Uterus (tissue), 2 donors: ENCODE results near the gene LRRC39.

Experiments used
- POLR2A ChIP-seq, 2 donors: fragments of 450-650 bp; IDR thresholded peaks; one replicate each; pipeline ENCODE4 v1.6.1; 2016; ENCODE audit warnings: antibody characterized with exemption in 2 of 2, mild to moderate bottlenecking in 1 of 2, moderate library complexity in 1 of 2
- TF ChIP-seq, protein P1 (sequence below), 4 experiments: fragments of 200-600 bp in 2 of 4; fragments of 450-650 bp in 2 of 4; sonication (generic) in 2 of 4; IDR thresholded peaks; one replicate each; pipeline ENCODE4 v1.5.1; 2016 to 2019; ENCODE audit warnings: antibody characterized with exemption in 4 of 4, mild to moderate bottlenecking in 2 of 4, moderate library complexity in 1 of 4

DNA sequence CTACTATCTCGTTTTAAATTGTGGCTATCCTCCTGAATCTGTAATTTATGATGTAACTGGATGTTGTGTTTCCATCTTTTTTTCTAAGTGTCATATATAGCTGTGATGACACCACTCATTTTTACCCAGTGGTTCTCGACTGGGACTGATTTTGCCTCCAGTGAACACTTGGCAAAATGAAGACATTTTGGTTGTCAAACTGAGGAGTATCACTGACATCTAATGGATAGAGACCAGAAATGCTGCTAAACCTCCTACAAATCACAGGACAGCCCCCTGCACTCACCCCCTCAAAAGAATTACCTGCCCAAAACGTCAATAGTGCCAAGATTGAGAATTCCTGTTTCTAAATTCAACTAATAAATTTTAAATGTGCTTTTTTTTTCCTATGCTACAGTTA is 43.2 kb downstream of the LRRC39 start:
- TF ChIP-seq, protein P1, sequence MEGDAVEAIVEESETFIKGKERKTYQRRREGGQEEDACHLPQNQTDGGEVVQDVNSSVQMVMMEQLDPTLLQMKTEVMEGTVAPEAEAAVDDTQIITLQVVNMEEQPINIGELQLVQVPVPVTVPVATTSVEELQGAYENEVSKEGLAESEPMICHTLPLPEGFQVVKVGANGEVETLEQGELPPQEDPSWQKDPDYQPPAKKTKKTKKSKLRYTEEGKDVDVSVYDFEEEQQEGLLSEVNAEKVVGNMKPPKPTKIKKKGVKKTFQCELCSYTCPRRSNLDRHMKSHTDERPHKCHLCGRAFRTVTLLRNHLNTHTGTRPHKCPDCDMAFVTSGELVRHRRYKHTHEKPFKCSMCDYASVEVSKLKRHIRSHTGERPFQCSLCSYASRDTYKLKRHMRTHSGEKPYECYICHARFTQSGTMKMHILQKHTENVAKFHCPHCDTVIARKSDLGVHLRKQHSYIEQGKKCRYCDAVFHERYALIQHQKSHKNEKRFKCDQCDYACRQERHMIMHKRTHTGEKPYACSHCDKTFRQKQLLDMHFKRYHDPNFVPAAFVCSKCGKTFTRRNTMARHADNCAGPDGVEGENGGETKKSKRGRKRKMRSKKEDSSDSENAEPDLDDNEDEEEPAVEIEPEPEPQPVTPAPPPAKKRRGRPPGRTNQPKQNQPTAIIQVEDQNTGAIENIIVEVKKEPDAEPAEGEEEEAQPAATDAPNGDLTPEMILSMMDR (IDR thresholded peaks at IDR 0.05) = no peak
- no peak for TF ChIP-seq POLR2A (IDR thresholded peaks at IDR 0.05)
